Measurements from ENCODE around the gene TMCO1.
"Not testable (repeated sequence)": the region's sequence is repeated elsewhere in the genome, so short reads cannot be mapped to it uniquely, and the experiment has no call there.

Gene TMCO1

GRCh38 chr1:165768513-165769394, at the start of gene TMCO1:
TSS of gene TMCO1 (minus strand) at chr1:165768868. CDS start at chr1:165768751, 117 bp downstream.
- DNase-seq, result peak; percentile 99

- DNase-seq, result no peak
These were observed 48.3 kb upstream of the TMCO1 start for GRCh38 chr1:165816826-165817497.

GRCh38 chr1:165816157-165816556, 47.5 kb upstream of the TMCO1 start:
- no peak for DNase-seq

GRCh38 chr1:165815725-165816124, 47.1 kb upstream of the TMCO1 start:
- no peak for DNase-seq

GRCh38 chr1:165807613-165808012, 38.9 kb upstream of the TMCO1 start:
- no peak for DNase-seq

- DNase-seq, result not testable (repeated sequence)
These were observed 35.8 kb upstream of the TMCO1 start for GRCh38 chr1:165804513-165804912.

- DNase-seq, result no peak
These were observed 30.7 kb upstream of the TMCO1 start for GRCh38 chr1:165799387-165799786.

GRCh38 chr1:165795894-165796293, 27.2 kb upstream of the TMCO1 start:
- DNase-seq, result no peak

GRCh38 chr1:165793951-165794350, 25.3 kb upstream of the TMCO1 start:
- DNase-seq, result no peak

GRCh38 chr1:165787741-165788140, 19.1 kb upstream of the TMCO1 start:
- DNase-seq, result no peak

- DNase-seq, result not testable (repeated sequence)
These were observed 14.9 kb upstream of the TMCO1 start for GRCh38 chr1:165783519-165783918.

- DNase-seq, result not testable (repeated sequence)
These were observed 9.5 kb upstream of the TMCO1 start for GRCh38 chr1:165778197-165778596.

GRCh38 chr1:165773324-165773965, 4.8 kb upstream of the TMCO1 start:
- DNase-seq, result no peak

- DNase-seq, result no peak
These were observed 4.1 kb upstream of the TMCO1 start for GRCh38 chr1:165772739-165773138.

- DNase-seq, result no peak
These were observed 4.4 kb downstream of the TMCO1 start for GRCh38 chr1:165764277-165764676.

GRCh38 chr1:165763442-165763841, 5.2 kb downstream of the TMCO1 start:
- no peak for DNase-seq

GRCh38 chr1:165762725-165763124, 5.9 kb downstream of the TMCO1 start:
- no peak for DNase-seq

- no peak for DNase-seq
These were observed 9.6 kb downstream of the TMCO1 start for GRCh38 chr1:165759095-165759494.

- no peak for DNase-seq
These were observed 13.2 kb downstream of the TMCO1 start for GRCh38 chr1:165755393-165756010.

GRCh38 chr1:165753934-165754333, 14.7 kb downstream of the TMCO1 start:
- no peak for DNase-seq

GRCh38 chr1:165748550-165748949, 20.1 kb downstream of the TMCO1 start:
- no peak for DNase-seq

- no peak for DNase-seq
These were observed 20.8 kb downstream of the TMCO1 start for GRCh38 chr1:165747632-165748447.
